ENCODE results near the gene CEP43. TPM values are rescaled to one million over a fixed set of nuclear protein-coding genes. Genes with fewer than 3 reads are reported as not detected.

Gene CEP43
- total RNA-seq, 1 donor from 2014 or later = 10.7 TPM

DNA sequence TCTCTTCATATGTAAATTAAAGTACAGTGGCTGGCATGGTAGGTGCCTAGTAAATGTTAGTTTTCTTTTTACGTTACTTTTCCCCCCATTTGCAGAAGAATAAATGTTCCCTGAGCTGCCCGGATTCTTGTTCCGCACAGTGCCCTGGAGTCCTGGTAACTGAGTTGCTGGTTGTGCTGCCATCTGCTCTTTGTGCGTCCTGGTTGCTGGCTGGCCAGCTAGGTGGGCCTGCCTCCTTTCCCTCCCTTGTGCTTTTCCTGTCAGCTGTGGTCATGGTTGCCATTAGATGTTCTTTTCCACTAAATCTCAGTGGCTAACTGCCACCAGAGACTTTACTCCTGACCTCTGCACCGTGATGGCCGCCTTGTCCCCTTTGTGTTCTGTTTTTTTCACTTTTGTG lies 28.6 kb downstream of the CEP43 start:
- TF ChIP-seq, protein P1, sequence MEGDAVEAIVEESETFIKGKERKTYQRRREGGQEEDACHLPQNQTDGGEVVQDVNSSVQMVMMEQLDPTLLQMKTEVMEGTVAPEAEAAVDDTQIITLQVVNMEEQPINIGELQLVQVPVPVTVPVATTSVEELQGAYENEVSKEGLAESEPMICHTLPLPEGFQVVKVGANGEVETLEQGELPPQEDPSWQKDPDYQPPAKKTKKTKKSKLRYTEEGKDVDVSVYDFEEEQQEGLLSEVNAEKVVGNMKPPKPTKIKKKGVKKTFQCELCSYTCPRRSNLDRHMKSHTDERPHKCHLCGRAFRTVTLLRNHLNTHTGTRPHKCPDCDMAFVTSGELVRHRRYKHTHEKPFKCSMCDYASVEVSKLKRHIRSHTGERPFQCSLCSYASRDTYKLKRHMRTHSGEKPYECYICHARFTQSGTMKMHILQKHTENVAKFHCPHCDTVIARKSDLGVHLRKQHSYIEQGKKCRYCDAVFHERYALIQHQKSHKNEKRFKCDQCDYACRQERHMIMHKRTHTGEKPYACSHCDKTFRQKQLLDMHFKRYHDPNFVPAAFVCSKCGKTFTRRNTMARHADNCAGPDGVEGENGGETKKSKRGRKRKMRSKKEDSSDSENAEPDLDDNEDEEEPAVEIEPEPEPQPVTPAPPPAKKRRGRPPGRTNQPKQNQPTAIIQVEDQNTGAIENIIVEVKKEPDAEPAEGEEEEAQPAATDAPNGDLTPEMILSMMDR (IDR thresholded peaks at IDR 0.05) = no peak
- H3K4me3 ChIP-seq = no peak overlapping the region
- no peak for ATAC-seq
- peaks cover 30% of the 10 kb centered on the region for H3K36me3 ChIP-seq
- intact Hi-C loops (cut with DNase I) = no loop called here
- H3K27me3 ChIP-seq = no peaks in the 10 kb centered on the region
- no peak overlapping the region for H3K27ac ChIP-seq
- no peaks in the 10 kb centered on the region for H3K4me1 ChIP-seq
- no peak for DNase-seq
- H3K9me3 ChIP-seq = no peaks in the 10 kb centered on the region

DNA sequence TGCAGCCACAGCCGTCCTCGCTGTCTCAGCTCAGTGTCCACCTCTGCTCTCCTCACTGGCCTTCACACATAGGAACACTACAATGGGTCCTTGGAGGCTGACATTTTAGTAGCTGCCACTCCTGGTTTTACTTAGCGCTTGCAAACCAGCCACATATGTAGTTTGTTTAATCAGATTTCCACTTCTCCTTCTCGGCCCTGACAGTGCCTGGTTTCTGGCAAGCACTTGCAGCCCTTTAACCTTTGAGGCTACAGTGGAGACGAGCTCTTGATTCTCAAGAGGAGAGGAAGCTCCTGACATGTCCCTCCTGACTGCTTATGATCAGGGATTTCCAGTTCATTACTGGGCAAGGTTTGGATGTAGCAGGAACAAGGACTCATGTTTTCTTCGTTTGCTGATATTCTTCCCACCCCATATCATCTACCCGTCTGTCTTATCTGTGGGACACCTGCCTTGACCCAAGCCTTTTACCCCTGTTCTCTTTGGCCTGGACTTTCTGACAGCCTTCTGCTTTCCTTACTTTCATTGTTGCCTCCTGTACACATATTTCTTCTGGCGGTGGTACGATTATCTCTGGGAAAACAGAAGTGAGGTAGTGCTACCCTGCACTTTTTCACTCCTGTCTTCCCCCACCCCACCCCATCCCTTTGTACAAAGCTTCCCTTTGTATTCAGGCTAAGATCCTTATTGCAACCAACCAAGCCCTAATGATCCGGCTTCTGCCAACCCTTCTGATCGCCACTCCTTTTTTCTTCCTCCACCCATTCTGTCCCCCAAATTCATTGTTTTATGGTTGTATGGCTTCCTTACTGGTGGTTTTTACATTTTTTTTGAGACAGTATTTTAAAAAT lies 31.2 kb downstream of the CEP43 start:
- TF ChIP-seq, protein P1 (IDR thresholded peaks at IDR 0.05) = no peak
- peaks cover 38% of the 10 kb centered on the region for H3K36me3 ChIP-seq
- H3K4me1 ChIP-seq = no peaks in the 10 kb centered on the region
- intact Hi-C loops (cut with DNase I) = no loop called here
- DNase-seq = no peak
- H3K4me3 ChIP-seq = no peak overlapping the region
- no peak for ATAC-seq
- H3K27me3 ChIP-seq = no peaks in the 10 kb centered on the region
- no peak overlapping the region for H3K27ac ChIP-seq
- no peaks in the 10 kb centered on the region for H3K9me3 ChIP-seq

DNA sequence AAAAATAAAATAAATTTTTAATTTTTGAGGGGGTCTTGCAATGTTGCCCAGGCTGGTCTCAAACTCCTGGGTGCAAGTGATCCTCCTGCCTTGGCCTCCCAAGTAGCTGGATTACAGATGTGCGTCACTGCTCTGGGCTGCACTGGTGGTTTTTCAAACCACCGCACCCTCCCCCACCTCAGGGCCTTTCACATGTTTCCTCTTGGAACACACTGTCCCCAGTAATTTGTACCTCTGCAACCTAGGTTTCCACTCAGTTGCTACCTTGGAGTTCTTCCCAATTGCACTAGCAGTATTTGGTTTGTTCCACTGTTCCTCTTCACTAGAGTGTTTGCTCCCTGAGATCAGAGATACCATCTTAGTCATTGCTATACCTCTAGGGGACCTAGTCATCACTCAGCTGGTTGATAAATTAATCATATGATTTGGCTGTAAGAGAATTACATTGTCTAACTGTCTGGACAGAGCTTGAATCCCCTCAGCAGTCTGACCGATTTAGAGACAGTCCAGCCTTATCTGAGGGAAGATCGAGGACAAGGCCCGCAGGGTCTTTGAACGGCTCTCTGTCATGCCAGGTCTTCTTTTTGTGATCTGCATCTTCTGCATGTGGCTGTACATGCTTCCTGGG lies 32.0 kb downstream of the CEP43 start:
- TF ChIP-seq, protein P1 (IDR thresholded peaks at IDR 0.05) = no peak
- H3K9me3 ChIP-seq = no peaks in the 10 kb centered on the region
- H3K4me1 ChIP-seq = no peaks in the 10 kb centered on the region
- H3K27me3 ChIP-seq = no peaks in the 10 kb centered on the region
- H3K27ac ChIP-seq = no peak overlapping the region
- intact Hi-C loops (cut with DNase I) = no loop called here
- ATAC-seq (peak; percentile 49), DNase-seq (no peak)
- no peak overlapping the region for H3K4me3 ChIP-seq
- peaks cover 38% of the 10 kb centered on the region for H3K36me3 ChIP-seq

DNA sequence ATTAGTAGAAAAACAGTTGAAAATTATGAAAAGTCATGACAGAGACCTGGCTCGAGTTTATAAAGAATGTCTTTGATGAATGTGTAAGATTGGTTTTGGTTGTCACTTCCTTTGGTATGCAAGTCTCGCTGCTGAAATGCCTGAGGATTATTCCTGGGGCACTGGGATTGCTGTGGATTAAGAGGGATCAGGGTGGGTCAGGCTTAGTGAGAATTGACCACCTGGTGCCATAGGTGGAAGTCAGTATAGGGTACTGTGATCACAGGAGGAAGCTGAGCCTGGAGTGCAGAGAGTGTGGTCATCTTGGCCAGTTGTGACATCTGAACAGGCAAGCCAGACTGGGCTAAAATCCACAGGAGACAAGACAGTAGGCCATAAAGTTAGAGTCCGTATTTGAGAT lies 34.9 kb downstream of the CEP43 start:
- Histone ChIP-seq H3K36me3 (peaks cover 42% of the 10 kb centered on the region), H3K4me3 (no peak overlapping the region), H3K27ac (no peak overlapping the region), H3K4me1 (no peaks in the 10 kb centered on the region), H3K9me3 (no peaks in the 10 kb centered on the region), H3K27me3 (no peaks in the 10 kb centered on the region)
- no peak for DNase-seq
- TF ChIP-seq, protein P1 (IDR thresholded peaks at IDR 0.05) = no peak
- intact Hi-C loops (cut with DNase I) = no loop called here
- no peak for ATAC-seq

DNA sequence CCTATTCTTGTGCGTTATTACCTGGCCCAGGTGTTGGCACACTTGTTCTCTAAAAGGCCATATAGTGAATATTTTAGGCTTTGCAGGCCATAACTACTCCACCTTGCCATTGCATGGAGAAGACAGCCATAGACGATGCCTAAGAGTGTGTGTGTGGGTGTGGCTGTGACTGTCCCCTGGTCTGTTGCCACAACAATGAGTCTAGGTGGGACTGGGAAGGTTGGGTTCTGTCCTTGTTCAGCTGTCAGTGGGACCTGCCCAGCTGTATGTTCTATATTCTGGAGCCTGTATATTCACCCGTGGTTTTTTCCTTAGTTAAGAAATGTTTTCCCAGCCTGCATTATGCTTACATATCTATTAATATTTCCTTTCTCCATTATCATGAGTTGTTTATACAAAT lies 38.6 kb downstream of the CEP43 start:
- H3K9me3 ChIP-seq = no peaks in the 10 kb centered on the region
- ATAC-seq = no peak
- intact Hi-C loops (cut with DNase I) = no loop called here
- no peak overlapping the region for H3K4me3 ChIP-seq
- no peak overlapping the region for H3K27ac ChIP-seq
- DNase-seq = no peak
- H3K4me1 ChIP-seq = no peaks in the 10 kb centered on the region
- H3K27me3 ChIP-seq = no peaks in the 10 kb centered on the region
- peaks cover 42% of the 10 kb centered on the region for H3K36me3 ChIP-seq
- TF ChIP-seq, protein P1 (IDR thresholded peaks at IDR 0.05) = no peak
